Neural progenitor cell (in vitro differentiated cells): ENCODE measurements around the gene PPP4R3B.
"Not testable (repeated sequence)": the region's sequence is repeated elsewhere in the genome, so short reads cannot be mapped to it uniquely, and the experiment has no call there.

ENCODE experiments used
- EZH2 ChIP-seq: fragments of 200-600 bp; sonication (generic); IDR thresholded peaks from 2 replicates; pipeline ENCODE4 v1.6.1; 2017; ENCODE audit warnings: antibody characterized with exemption, mild to moderate bottlenecking, moderate library complexity
- TF ChIP-seq, protein P1 (sequence below): fragments of 200-600 bp; sonication (generic); IDR thresholded peaks from 2 replicates; pipeline ENCODE4 v1.5.1; 2017; ENCODE audit warnings: antibody characterized with exemption, mild to moderate bottlenecking

DNA sequence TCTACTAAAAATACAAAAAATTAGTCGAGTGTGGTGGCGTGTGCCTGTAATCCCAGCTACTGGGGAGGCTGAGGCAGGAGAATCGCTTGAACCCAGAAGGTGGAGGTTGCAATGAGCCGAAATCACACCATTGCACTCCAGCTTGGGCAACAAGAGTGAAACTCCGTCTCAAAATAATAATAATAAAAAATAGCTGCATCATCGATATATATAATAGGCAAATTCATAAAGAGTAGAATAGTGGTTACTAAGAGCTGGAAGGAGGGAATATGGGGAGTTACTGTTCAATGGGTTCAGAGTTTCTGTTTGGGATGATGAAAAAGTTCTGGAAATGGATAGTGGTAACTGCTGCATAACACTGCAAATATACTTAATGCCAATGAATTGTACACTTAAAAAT is 20.6 kb downstream of the PPP4R3B start:
- TF ChIP-seq, protein P1, sequence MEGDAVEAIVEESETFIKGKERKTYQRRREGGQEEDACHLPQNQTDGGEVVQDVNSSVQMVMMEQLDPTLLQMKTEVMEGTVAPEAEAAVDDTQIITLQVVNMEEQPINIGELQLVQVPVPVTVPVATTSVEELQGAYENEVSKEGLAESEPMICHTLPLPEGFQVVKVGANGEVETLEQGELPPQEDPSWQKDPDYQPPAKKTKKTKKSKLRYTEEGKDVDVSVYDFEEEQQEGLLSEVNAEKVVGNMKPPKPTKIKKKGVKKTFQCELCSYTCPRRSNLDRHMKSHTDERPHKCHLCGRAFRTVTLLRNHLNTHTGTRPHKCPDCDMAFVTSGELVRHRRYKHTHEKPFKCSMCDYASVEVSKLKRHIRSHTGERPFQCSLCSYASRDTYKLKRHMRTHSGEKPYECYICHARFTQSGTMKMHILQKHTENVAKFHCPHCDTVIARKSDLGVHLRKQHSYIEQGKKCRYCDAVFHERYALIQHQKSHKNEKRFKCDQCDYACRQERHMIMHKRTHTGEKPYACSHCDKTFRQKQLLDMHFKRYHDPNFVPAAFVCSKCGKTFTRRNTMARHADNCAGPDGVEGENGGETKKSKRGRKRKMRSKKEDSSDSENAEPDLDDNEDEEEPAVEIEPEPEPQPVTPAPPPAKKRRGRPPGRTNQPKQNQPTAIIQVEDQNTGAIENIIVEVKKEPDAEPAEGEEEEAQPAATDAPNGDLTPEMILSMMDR, result not testable (repeated sequence)
- not testable (repeated sequence) for TF ChIP-seq EZH2
